NB4 (cell line): ENCODE measurements around the gene TEF.

ENCODE experiments used
- MAX ChIP-seq: IDR thresholded peaks from 2 replicates; pipeline ENCODE4 v1.6.1; 2011; ENCODE audit warnings: low read depth, low read length
- POLR2A ChIP-seq: IDR thresholded peaks from 2 replicates; pipeline ENCODE4 v1.6.1; 2011; ENCODE audit warnings: mild to moderate bottlenecking; ENCODE audit not compliant: insufficient read length; ENCODE audit errors: extremely low read depth
- TF ChIP-seq, protein P1 (sequence below): IDR thresholded peaks from one replicate; pipeline ENCODE4 v1.5.1; 2012; ENCODE audit warnings: low read depth, low read length

DNA sequence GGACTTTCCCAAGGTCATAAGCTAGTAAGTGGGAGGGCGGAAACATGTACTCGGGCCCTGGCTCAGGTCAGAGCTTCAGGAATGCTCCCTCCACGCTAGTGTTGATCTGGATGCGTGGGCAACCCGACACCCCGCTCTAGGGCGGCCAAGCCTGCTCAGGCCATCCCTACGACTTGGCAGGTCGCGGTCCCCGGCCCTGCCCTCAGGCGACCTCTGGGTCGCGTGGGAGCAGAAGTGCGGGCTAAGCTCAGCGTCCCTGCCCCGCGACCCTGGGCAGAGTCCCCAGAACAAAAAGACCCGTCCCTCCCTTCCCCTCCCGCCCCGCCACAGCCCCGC is 781 bp upstream of the TEF start:
- TF ChIP-seq, protein P1, sequence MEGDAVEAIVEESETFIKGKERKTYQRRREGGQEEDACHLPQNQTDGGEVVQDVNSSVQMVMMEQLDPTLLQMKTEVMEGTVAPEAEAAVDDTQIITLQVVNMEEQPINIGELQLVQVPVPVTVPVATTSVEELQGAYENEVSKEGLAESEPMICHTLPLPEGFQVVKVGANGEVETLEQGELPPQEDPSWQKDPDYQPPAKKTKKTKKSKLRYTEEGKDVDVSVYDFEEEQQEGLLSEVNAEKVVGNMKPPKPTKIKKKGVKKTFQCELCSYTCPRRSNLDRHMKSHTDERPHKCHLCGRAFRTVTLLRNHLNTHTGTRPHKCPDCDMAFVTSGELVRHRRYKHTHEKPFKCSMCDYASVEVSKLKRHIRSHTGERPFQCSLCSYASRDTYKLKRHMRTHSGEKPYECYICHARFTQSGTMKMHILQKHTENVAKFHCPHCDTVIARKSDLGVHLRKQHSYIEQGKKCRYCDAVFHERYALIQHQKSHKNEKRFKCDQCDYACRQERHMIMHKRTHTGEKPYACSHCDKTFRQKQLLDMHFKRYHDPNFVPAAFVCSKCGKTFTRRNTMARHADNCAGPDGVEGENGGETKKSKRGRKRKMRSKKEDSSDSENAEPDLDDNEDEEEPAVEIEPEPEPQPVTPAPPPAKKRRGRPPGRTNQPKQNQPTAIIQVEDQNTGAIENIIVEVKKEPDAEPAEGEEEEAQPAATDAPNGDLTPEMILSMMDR, result no peak
- TF ChIP-seq POLR2A (peak; percentile 41), MAX (no peak)
